Activated T-cell treated with anti-CD3 and anti-CD28 coated beads, Interleukin-2, amount 50 U/mL, for 4 hours (primary cell): ENCODE results near the gene SHANK1. TPM values are rescaled to one million over a fixed set of nuclear protein-coding genes. Genes with fewer than 3 reads are reported as not detected.
A peak's percentile ranks its signal among the peaks of the same experiment; 100 is the strongest.

Source experiments
- ATAC-seq, 2 donors: fragments of 200-7000 bp; cut with Tn5 transposase; one replicate each; pipeline ENCODE4 v1.10.0; 2021
- DNase-seq: peaks from one replicate; pipeline ENCODE4 v3.0.0-alpha.2; 2020
- H3K27me3 Mint-ChIP-seq: one replicate; pipeline ENCODE4 v1.8.0; 2021; ENCODE audit warnings: low read depth, mixed read lengths
- H3K36me3 Mint-ChIP-seq: one replicate; pipeline ENCODE4 v1.8.0; 2022; ENCODE audit warnings: mixed read lengths; ENCODE audit not compliant: insufficient read depth
- H3K4me1 Mint-ChIP-seq: one replicate; pipeline ENCODE4 v1.8.0; 2021; ENCODE audit warnings: low read depth, mixed read lengths
- H3K4me3 Mint-ChIP-seq: one replicate; pipeline ENCODE4 v1.8.0; 2021; ENCODE audit warnings: mild to moderate bottlenecking, moderate library complexity, mixed read lengths
- H3K9me3 Mint-ChIP-seq: one replicate; pipeline ENCODE4 v1.8.0; 2021; ENCODE audit warnings: mixed read lengths
- total RNA-seq, 3 donors: library from RNA; stranded (reverse); gene quantifications; one replicate each; pipeline ENCODE4 v1.2.1, GENCODE V29; 2021

The SHANK1 gene
- total RNA-seq, 3 donors from 2014 or later = 0.03 TPM; not detected in 2

GRCh38 chr19:50711196-50711595 is 8.4 kb downstream of the SHANK1 start:
- Mint-ChIP-seq H3K27me3 (peaks cover 56% of the 10 kb centered on the region), H3K4me3 (no peak overlapping the region), H3K4me1 (peaks cover 4% of the 10 kb centered on the region), H3K9me3 (no peaks in the 10 kb centered on the region), H3K36me3 (no peaks in the 10 kb centered on the region)
- no peak for DNase-seq
- no peak for ATAC-seq

- Mint-ChIP-seq H3K27me3 (peaks cover 52% of the 10 kb centered on the region), H3K9me3 (no peaks in the 10 kb centered on the region), H3K36me3 (no peaks in the 10 kb centered on the region), H3K4me3 (no peak overlapping the region), H3K4me1 (peaks cover 4% of the 10 kb centered on the region)
- ATAC-seq (no peak), DNase-seq (no peak)
Observed at GRCh38 chr19:50710612-50711011, 9.0 kb downstream of the SHANK1 start.

GRCh38 chr19:50710094-50710493 is 9.5 kb downstream of the SHANK1 start:
- H3K9me3 Mint-ChIP-seq = no peaks in the 10 kb centered on the region
- peaks cover 4% of the 10 kb centered on the region for H3K4me1 Mint-ChIP-seq

GRCh38 chr19:50708179-50708879 is 11.3 kb downstream of the SHANK1 start:
- H3K9me3 Mint-ChIP-seq = no peaks in the 10 kb centered on the region
- peaks cover 4% of the 10 kb centered on the region for H3K4me1 Mint-ChIP-seq
- no peak for DNase-seq
- no peak overlapping the region for H3K4me3 Mint-ChIP-seq
- H3K27me3 Mint-ChIP-seq = peaks cover 49% of the 10 kb centered on the region
- no peaks in the 10 kb centered on the region for H3K36me3 Mint-ChIP-seq
- ATAC-seq = no peak

More at GRCh38 chr19:50710094-50710493, 9.5 kb downstream of the SHANK1 start:
- Mint-ChIP-seq H3K4me3 (no peak overlapping the region), H3K27me3 (peaks cover 51% of the 10 kb centered on the region), H3K36me3 (no peaks in the 10 kb centered on the region)
- DNase-seq (no peak), ATAC-seq (no peak)

- no peak for ATAC-seq
- Mint-ChIP-seq H3K4me3 (no peak overlapping the region), H3K27me3 (peaks cover 46% of the 10 kb centered on the region), H3K4me1 (no peaks in the 10 kb centered on the region), H3K9me3 (no peaks in the 10 kb centered on the region), H3K36me3 (no peaks in the 10 kb centered on the region)
- no peak for DNase-seq
Observed at GRCh38 chr19:50706387-50706786, 13.2 kb downstream of the SHANK1 start.

- H3K36me3 Mint-ChIP-seq = no peaks in the 10 kb centered on the region
- no peaks in the 10 kb centered on the region for H3K4me1 Mint-ChIP-seq
- peak; percentile 79 to 80 for ATAC-seq
- peaks cover 46% of the 10 kb centered on the region for H3K27me3 Mint-ChIP-seq
- H3K4me3 Mint-ChIP-seq = no peak overlapping the region
- no peaks in the 10 kb centered on the region for H3K9me3 Mint-ChIP-seq
- DNase-seq = no peak
Observed at GRCh38 chr19:50705422-50706019, 14.1 kb downstream of the SHANK1 start.

- no peak overlapping the region for H3K4me3 Mint-ChIP-seq
- no peak for ATAC-seq
- no peaks in the 10 kb centered on the region for H3K4me1 Mint-ChIP-seq
- H3K36me3 Mint-ChIP-seq = no peaks in the 10 kb centered on the region
- peaks cover 51% of the 10 kb centered on the region for H3K27me3 Mint-ChIP-seq
- no peak for DNase-seq
- H3K9me3 Mint-ChIP-seq = no peaks in the 10 kb centered on the region
Observed at GRCh38 chr19:50703915-50704796, 15.4 kb downstream of the SHANK1 start.

GRCh38 chr19:50702871-50703829 is 16.5 kb downstream of the SHANK1 start:
- H3K27me3 Mint-ChIP-seq = peaks cover 53% of the 10 kb centered on the region
- no peak for ATAC-seq
- DNase-seq = no peak
- H3K9me3 Mint-ChIP-seq = no peaks in the 10 kb centered on the region
- H3K36me3 Mint-ChIP-seq = no peaks in the 10 kb centered on the region
- H3K4me1 Mint-ChIP-seq = no peaks in the 10 kb centered on the region
- no peak overlapping the region for H3K4me3 Mint-ChIP-seq

- Mint-ChIP-seq H3K9me3 (no peaks in the 10 kb centered on the region), H3K27me3 (peaks cover 54% of the 10 kb centered on the region), H3K36me3 (no peaks in the 10 kb centered on the region), H3K4me1 (no peaks in the 10 kb centered on the region), H3K4me3 (no peak overlapping the region)
- no peak for ATAC-seq
- DNase-seq = no peak
Observed at GRCh38 chr19:50702158-50702870, 17.3 kb downstream of the SHANK1 start.

GRCh38 chr19:50701367-50701985 is 18.1 kb downstream of the SHANK1 start:
- peaks cover 57% of the 10 kb centered on the region for H3K27me3 Mint-ChIP-seq
- no peak for ATAC-seq
- no peaks in the 10 kb centered on the region for H3K36me3 Mint-ChIP-seq
- no peaks in the 10 kb centered on the region for H3K4me1 Mint-ChIP-seq
- no peak overlapping the region for H3K4me3 Mint-ChIP-seq
- no peak for DNase-seq
- no peaks in the 10 kb centered on the region for H3K9me3 Mint-ChIP-seq

- Mint-ChIP-seq H3K27me3 (peaks cover 58% of the 10 kb centered on the region), H3K9me3 (no peaks in the 10 kb centered on the region), H3K4me1 (no peaks in the 10 kb centered on the region), H3K4me3 (no peak overlapping the region), H3K36me3 (no peaks in the 10 kb centered on the region)
- DNase-seq = no peak
- ATAC-seq = no peak
Observed at GRCh38 chr19:50697414-50698124, 22.0 kb downstream of the SHANK1 start.

GRCh38 chr19:50696094-50696483 is 23.5 kb downstream of the SHANK1 start:
- H3K4me3 Mint-ChIP-seq = no peak overlapping the region
- no peaks in the 10 kb centered on the region for H3K4me1 Mint-ChIP-seq
- ATAC-seq (no peak), DNase-seq (no peak)
- peaks cover 61% of the 10 kb centered on the region for H3K27me3 Mint-ChIP-seq
- H3K9me3 Mint-ChIP-seq = no peaks in the 10 kb centered on the region
- no peaks in the 10 kb centered on the region for H3K36me3 Mint-ChIP-seq
